Upper lobe of right lung (tissue), 1 donor: Measurements from ENCODE around the gene CYP26B1. TPM values are rescaled to one million over a fixed set of nuclear protein-coding genes. Genes with fewer than 3 reads are reported as not detected.
A peak's percentile ranks its signal among the peaks of the same experiment; 100 is the strongest.

Source experiments
- ATAC-seq: fragments of 200-7000 bp; cut with Tn5 transposase; one replicate; pipeline ENCODE4 v1.9.1; 2020; ENCODE audit warnings: mild to moderate bottlenecking, moderate library complexity
- DNase-seq: peaks from one replicate; pipeline ENCODE4 v3.0.0-alpha.2; 2020
- H3K27ac ChIP-seq: fragments of 200-600 bp; one replicate; pipeline ENCODE4 v1.8.0; 2022
- H3K27me3 ChIP-seq: fragments of 200-600 bp; one replicate; pipeline ENCODE4 v1.8.0; 2022; ENCODE audit warnings: mild to moderate bottlenecking
- H3K36me3 ChIP-seq: fragments of 200-600 bp; one replicate; pipeline ENCODE4 v1.8.0; 2022
- H3K4me1 ChIP-seq: fragments of 200-600 bp; one replicate; pipeline ENCODE4 v1.8.0; 2022
- H3K4me3 ChIP-seq: fragments of 200-600 bp; one replicate; pipeline ENCODE4 v1.8.0; 2022; ENCODE audit warnings: mild to moderate bottlenecking
- H3K9me3 ChIP-seq: fragments of 200-600 bp; one replicate; pipeline ENCODE4 v1.8.0; 2022
- CTCF ChIP-seq: fragments of 200-600 bp; IDR thresholded peaks from one replicate; pipeline ENCODE4 v1.8.0; 2022; ENCODE audit warnings: antibody characterized with exemption
- intact Hi-C: fragments of 100-400 bp; cut with DNase I; formaldehyde crosslinking; loops from one replicate; pipeline ENCODE4 v1.11.0; 2022
- total RNA-seq: library from RNA; stranded (reverse); fragmentation: NEBNext Ultra II Directional; extraction: Animal tissue kit (Norgen Biotek cat#: 25700); gene quantifications from one replicate; pipeline ENCODE4 v1.2.1, GENCODE V29; 2021
- donor health status: DM: no; HTN: yes; CAD: no; lungs with severe emphysema.

Gene CYP26B1
- total RNA-seq, 1 donor from 2014 or later: 3.8 TPM

- no peaks in the 10 kb centered on the region for H3K36me3 ChIP-seq
- DNase-seq: peak; percentile 20
- peak overlapping the region; percentile 46 for H3K4me3 ChIP-seq
- intact Hi-C loops: loop anchor here (10.0 kb wide), 1 partner anchor 221 kb away; no protein-coding TSS in a partner anchor
- H3K27ac ChIP-seq: no peak overlapping the region
- no peak for ATAC-seq
- peaks cover 74% of the 10 kb centered on the region for H3K27me3 ChIP-seq
- H3K4me1 ChIP-seq: peaks cover 66% of the 10 kb centered on the region
- no peak for TF ChIP-seq CTCF
- no peaks in the 10 kb centered on the region for H3K9me3 ChIP-seq
Observed at GRCh38 chr2:72145658-72146329, 1.9 kb downstream of the CYP26B1 start.

GRCh38 chr2:72145289-72145657 lies 2.4 kb downstream of the CYP26B1 start:
- peaks cover 72% of the 10 kb centered on the region for H3K27me3 ChIP-seq
- no peak for TF ChIP-seq CTCF
- H3K9me3 ChIP-seq: no peaks in the 10 kb centered on the region
- H3K4me3 ChIP-seq: peak overlapping the region; percentile 46
- no peak overlapping the region for H3K27ac ChIP-seq
- DNase-seq (peak; percentile 60), ATAC-seq (no peak)
- H3K4me1 ChIP-seq: peaks cover 66% of the 10 kb centered on the region
- intact Hi-C loops: loop anchor here (10.0 kb wide), 1 partner anchor 220 kb away; no protein-coding TSS in a partner anchor
- H3K36me3 ChIP-seq: no peaks in the 10 kb centered on the region

GRCh38 chr2:72144632-72145288 lies 2.9 kb downstream of the CYP26B1 start:
- TF ChIP-seq CTCF: no peak
- H3K36me3 ChIP-seq: no peaks in the 10 kb centered on the region
- intact Hi-C loops: loop anchor here (10.0 kb wide), 1 partner anchor 220 kb away; no protein-coding TSS in a partner anchor
- ATAC-seq (peak; percentile 11), DNase-seq (peak; percentile 71)
- no peak overlapping the region for H3K27ac ChIP-seq
- H3K27me3 ChIP-seq: peaks cover 68% of the 10 kb centered on the region
- peak overlapping the region; percentile 46 for H3K4me3 ChIP-seq
- H3K9me3 ChIP-seq: no peaks in the 10 kb centered on the region
- H3K4me1 ChIP-seq: peaks cover 60% of the 10 kb centered on the region

- no peaks in the 10 kb centered on the region for H3K9me3 ChIP-seq
- H3K4me3 ChIP-seq: peak overlapping the region; percentile 46
- H3K27ac ChIP-seq: no peak overlapping the region
- no peak for TF ChIP-seq CTCF
- ATAC-seq (no peak), DNase-seq (no peak)
- H3K27me3 ChIP-seq: peaks cover 63% of the 10 kb centered on the region
- intact Hi-C loops: loop anchor here (10.0 kb wide), 1 partner anchor 219 kb away; no protein-coding TSS in a partner anchor
- no peaks in the 10 kb centered on the region for H3K36me3 ChIP-seq
- H3K4me1 ChIP-seq: peaks cover 55% of the 10 kb centered on the region
Observed at GRCh38 chr2:72144274-72144631, 3.4 kb downstream of the CYP26B1 start.

- peak overlapping the region; percentile 46 for H3K4me3 ChIP-seq
- no peak for ATAC-seq
- H3K4me1 ChIP-seq: peaks cover 53% of the 10 kb centered on the region
- DNase-seq: peak; percentile 58
- H3K36me3 ChIP-seq: no peaks in the 10 kb centered on the region
- no peak for TF ChIP-seq CTCF
- no peaks in the 10 kb centered on the region for H3K9me3 ChIP-seq
- peaks cover 60% of the 10 kb centered on the region for H3K27me3 ChIP-seq
- no peak overlapping the region for H3K27ac ChIP-seq
- intact Hi-C loops: loop anchor here (10.0 kb wide), 1 partner anchor 219 kb away; no protein-coding TSS in a partner anchor
Observed at GRCh38 chr2:72143441-72144273, 4.0 kb downstream of the CYP26B1 start.
